ENCODE measurements around the gene PGBD2.
"Not testable (repeated sequence)": the region's sequence is repeated elsewhere in the genome, so short reads cannot be mapped to it uniquely, and the experiment has no call there.

The PGBD2 gene

GRCh38 chr1:248926401-248927182 lies 20.6 kb downstream of the PGBD2 start:
- no peak for DNase-seq (ENCODE audit: low read depth in 2 of 2)

GRCh38 chr1:248927283-248927682 lies 21.2 kb downstream of the PGBD2 start:
- DNase-seq (ENCODE audit: low read depth in 2 of 2), result not testable (repeated sequence)

- DNase-seq (ENCODE audit: low read depth in 2 of 2), result not testable (repeated sequence)
Observed at GRCh38 chr1:248928122-248928521, 22.1 kb downstream of the PGBD2 start.

GRCh38 chr1:248930037-248930436 lies 24.0 kb downstream of the PGBD2 start:
- DNase-seq (ENCODE audit: low read depth in 2 of 2), result not testable (repeated sequence)

GRCh38 chr1:248938173-248938809 lies 32.3 kb downstream of the PGBD2 start:
- not testable (repeated sequence) for DNase-seq (ENCODE audit: low read depth in 2 of 2)

GRCh38 chr1:248944134-248944999 lies 38.3 kb downstream of the PGBD2 start:
- DNase-seq (ENCODE audit: low read depth in 2 of 2), result not testable (repeated sequence)

- DNase-seq (ENCODE audit: low read depth in 2 of 2), result not testable (repeated sequence)
Observed at GRCh38 chr1:248945000-248945423, 39.0 kb downstream of the PGBD2 start.

GRCh38 chr1:248945453-248945852 lies 39.4 kb downstream of the PGBD2 start:
- DNase-seq (ENCODE audit: low read depth in 2 of 2), result not testable (repeated sequence)

GRCh38 chr1:248945856-248946416 lies 39.9 kb downstream of the PGBD2 start:
- not testable (repeated sequence) for DNase-seq (ENCODE audit: low read depth in 2 of 2)
